Fibroblast of skin of left biceps (primary cell): ENCODE data around the gene HMCES.
A peak's percentile ranks its signal among the peaks of the same experiment; 100 is the strongest.

Source experiments
- DNase-seq, 2 experiments: peaks; one replicate each; pipeline ENCODE4 v3.0.0-alpha.2; 2013; ENCODE audit warnings: low read depth in 2 of 2

Gene HMCES

DNA sequence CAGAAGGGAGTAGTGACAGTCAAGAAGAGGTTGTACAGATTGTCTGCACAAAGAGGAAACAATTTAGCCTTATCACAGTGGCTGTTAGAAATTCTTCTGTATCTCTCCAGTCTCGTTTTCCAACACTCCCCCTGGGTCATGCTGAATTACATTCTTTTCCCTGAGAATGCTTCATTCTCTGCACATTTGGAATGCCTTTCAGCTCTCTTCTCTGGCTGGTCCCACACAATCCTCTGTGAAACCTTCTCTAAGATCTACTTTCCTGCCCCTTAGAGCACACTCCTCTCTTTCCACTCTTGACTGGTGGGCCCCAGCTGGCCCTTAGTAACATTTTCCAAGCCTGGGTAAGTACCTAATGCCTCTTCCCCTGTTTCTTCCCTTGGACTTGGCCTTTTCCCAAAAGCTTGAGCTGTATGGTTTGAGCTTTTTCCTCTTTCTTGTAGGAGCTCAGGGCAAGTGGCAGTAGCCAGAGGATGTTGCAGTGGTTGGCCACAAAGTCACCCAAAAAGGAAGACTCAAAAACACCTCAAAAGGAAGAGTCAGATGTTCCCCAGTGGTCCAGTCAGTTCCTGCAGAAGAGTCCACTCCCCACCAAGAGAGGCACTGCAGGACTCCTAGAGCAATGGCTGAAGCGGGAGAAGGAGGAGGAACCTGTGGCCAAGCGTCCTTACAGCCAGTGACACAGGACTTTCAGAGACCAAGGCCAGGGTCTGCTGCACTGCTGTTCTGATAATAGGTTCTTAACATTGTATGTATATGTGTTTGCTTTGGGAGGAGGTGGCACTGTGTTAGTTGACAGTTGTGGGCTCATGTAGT lies 25.7 kb downstream of the HMCES start:
- DNase-seq, result no peak

- DNase-seq, result no peak
These were observed 26.2 kb downstream of the HMCES start for GRCh38 chr3:129304962-129305222.

GRCh38 chr3:129305592-129306091 lies 27.0 kb downstream of the HMCES start:
- DNase-seq, result peak; percentile 54 to 56

DNA sequence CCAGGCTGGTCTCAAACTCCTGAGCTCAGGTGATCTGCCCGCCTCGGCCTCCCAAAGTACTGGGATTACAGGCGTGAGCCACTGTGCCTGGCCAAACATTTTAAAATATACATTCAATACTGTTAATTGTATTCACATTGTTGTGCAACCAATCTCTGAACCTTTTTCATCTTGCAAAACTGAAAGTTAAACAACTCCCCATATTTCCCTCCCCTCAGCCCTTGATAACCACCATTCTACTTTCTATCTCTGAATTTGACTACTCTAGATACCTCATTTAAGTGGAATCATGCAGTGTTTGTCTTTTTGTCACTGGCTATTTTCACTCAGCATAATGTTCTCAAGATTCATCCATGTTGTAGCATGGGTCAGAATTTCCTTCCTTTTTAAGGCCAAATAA lies 30.0 kb downstream of the HMCES start:
- no peak for DNase-seq

DNA sequence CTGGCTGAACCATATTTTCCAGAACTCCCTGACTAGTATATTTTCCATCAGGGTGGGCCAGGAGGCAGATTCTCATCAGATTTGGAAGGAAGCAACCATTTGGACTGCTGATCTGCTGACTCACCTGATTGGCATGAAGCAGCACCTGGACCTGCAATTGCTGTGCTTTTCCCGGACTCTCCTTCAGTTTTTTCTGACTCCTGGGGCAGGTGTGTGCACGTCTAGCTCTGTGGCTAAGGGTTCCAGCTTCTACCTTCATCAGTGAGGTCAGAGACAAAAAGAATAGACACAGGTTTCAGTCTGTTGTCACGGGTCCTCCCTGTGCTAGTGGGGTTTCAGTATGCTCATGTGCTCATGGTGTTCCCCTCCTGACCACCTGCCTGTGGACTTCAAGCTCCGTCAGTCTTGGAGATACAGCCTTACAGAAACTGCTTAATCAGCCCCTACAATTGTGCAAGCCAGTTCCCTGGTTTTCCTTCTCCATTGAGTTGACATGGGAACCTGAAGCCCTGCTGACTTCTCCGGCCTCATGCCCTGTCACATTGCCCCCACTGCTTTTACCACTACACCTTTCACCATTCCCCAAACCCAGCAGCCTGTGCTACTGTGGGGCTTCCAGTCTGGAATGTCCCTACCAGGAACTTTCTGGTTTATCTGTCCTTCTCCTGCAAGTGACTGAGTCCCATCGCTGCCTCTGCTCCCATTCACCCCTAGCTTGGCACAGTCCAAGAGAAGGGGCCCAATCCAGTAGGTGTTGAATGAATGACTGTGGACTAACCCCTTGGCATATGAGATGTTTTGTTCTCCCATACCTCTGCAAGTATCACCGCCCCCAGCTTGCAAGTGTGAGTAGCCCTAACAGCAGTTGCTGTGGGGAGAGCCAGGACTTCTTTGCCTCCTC lies 31.7 kb downstream of the HMCES start:
- no peak for DNase-seq

GRCh38 chr3:129311054-129311902 lies 32.6 kb downstream of the HMCES start:
- no peak for DNase-seq

- DNase-seq, result no peak
These were observed 33.5 kb downstream of the HMCES start for GRCh38 chr3:129312021-129312639.

- no peak for DNase-seq
These were observed 34.2 kb downstream of the HMCES start for GRCh38 chr3:129312671-129313414.

GRCh38 chr3:129313415-129313664 lies 34.7 kb downstream of the HMCES start:
- DNase-seq, result no peak

- DNase-seq, result no peak
These were observed 35.2 kb downstream of the HMCES start for GRCh38 chr3:129313665-129314385.

- peak; percentile 49 to 54 for DNase-seq
These were observed 35.9 kb downstream of the HMCES start for GRCh38 chr3:129314386-129315222.

DNA sequence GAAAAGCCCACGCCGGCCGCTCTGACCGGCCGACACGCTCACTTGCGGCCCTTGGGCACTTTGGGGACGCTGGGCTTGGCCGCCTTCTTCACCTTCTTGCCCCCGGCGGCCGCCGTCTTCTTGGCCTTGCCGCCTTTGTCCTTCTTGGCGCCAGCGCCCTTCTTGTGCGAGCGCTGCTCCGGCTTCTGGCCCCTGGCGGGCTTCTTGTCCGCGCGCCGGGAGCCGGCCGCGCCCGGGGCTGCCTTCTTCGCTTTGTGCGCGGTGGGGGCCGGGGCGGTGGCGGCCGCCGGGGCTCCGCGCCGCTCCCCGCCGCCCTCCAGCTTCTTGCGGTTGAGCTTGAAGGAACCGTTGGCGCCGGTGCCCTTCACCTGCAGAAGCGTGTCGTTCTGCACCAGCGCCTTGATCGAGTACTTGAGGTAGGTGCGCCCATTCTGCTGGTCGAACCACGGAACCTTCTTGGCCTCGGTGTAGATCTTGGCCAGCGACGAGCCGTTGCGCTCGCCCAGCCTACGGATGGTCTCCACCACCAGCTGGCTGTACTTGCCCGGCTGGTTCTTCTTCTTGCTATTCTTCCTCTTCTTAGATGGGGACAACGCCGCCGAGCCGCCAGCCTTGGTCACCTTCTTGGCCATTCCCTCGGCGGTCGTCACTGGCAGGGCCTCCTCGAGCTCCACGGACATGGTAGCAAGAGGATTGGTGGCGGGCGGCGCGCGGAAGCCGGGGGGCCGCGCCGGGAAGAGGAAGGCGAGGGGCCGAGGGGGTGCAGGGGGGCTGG lies 36.7 kb downstream of the HMCES start:
- no peak for DNase-seq

GRCh38 chr3:129315998-129316247 lies 37.3 kb downstream of the HMCES start:
- no peak for DNase-seq

- DNase-seq, result peak; percentile 56 to 63
These were observed 37.8 kb downstream of the HMCES start for GRCh38 chr3:129316248-129317013.

DNA sequence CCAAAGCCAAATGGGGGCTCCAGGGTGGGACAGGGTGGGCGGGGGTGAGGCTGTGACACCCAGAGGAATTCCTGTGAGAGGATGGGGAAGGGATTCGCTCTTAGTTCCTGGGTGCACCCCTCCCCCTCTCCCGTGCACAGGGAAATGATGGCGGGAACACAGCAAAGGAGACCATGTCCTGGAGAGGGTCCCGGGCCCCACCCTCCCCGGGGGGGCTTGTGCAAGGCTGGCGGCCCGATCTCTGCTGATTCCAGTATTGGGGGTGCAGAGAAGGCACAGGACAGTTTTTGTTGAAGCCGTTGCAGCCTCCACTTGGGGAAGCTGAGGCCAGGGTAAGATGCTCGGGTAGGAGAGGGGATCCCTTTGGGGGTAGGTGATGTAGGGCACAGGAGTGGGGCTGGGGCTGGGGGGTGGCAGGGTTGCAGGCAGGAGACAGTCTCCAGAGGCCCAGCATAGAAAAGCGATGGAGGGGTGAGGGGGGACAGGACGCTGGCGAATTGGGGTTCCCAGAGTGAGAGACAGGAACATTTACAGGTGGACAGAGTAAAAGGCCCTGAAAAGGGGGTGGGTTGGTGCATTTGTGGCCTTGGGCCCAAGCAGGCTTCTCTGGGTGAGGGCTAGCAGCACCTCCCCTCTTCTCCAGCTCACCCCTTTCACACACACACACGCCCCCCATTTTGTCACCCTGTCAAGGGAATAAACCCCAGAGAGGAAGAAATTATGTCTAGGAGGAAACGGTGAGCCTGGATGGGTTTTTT lies 38.5 kb downstream of the HMCES start:
- no peak for DNase-seq

GRCh38 chr3:129317848-129318247 lies 39.2 kb downstream of the HMCES start:
- no peak for DNase-seq

- DNase-seq, result no peak
These were observed 40.3 kb downstream of the HMCES start for GRCh38 chr3:129318921-129319320.

GRCh38 chr3:129320261-129320660 lies 41.6 kb downstream of the HMCES start:
- DNase-seq, result no peak
